Prostate gland (tissue), 2 donors: ENCODE results near the gene TYK2. TPM values are rescaled to one million over a fixed set of nuclear protein-coding genes. Genes with fewer than 3 reads are reported as not detected.
"Not testable (repeated sequence)": the region's sequence is repeated elsewhere in the genome, so short reads cannot be mapped to it uniquely, and the experiment has no call there.

Experiments used
- DNase-seq: peaks from one replicate; pipeline ENCODE4 v3.0.0-alpha.2; 2019; ENCODE audit warnings: low spot score
- H3K27ac ChIP-seq, 2 donors: fragments of 200-600 bp; sonication (generic); 2 replicates each; pipeline ENCODE4 v1.5.1; 2017 to 2019
- H3K27me3 ChIP-seq: fragments of 200-600 bp; sonication (generic); replicated peaks from 2 replicates; pipeline ENCODE4 v1.5.1; 2019; ENCODE audit not compliant: insufficient read depth
- H3K36me3 ChIP-seq, 2 donors: fragments of 200-600 bp; sonication (generic); 1 replicate in 1 of 2; 2 replicates in 1 of 2; pipeline versions ENCODE4 v1.5.1 to v1.8.1; 2017 to 2019
- H3K4me1 ChIP-seq: fragments of 200-600 bp; sonication (generic); replicated peaks from 2 replicates; pipeline ENCODE4 v1.5.1; 2019
- H3K4me3 ChIP-seq, 2 donors: fragments of 200-600 bp; sonication (generic); 2 replicates each; pipeline ENCODE4 v1.5.1; 2017 to 2019
- H3K9me3 ChIP-seq: fragments of 200-600 bp; sonication (generic); 2 replicates; pipeline ENCODE4 v1.5.1; 2017
- POLR2A ChIP-seq: fragments of 450-650 bp; IDR thresholded peaks from one replicate; pipeline ENCODE4 v1.6.1; 2016; ENCODE audit warnings: antibody characterized with exemption, mild to moderate bottlenecking
- POLR2AphosphoS5 ChIP-seq: sonication (generic); formaldehyde crosslinking; IDR thresholded peaks from one replicate; pipeline ENCODE4 v1.6.1; 2017; ENCODE audit warnings: antibody characterized with exemption
- WGBS: methylation state at CpG from one replicate; pipeline ENCODE4 v1.1.5; 2018; 5-methylcytosine and 5-hydroxymethylcytosine counted together
- intact Hi-C: fragments of 100-400 bp; cut with DNase I; formaldehyde crosslinking; loops from one replicate; pipeline ENCODE4 v1.14.2; 2022
- total RNA-seq, 2 donors: library from RNA; depleted of rRNA; stranded (reverse); fragments of >200 nt; gene quantifications; one replicate each; pipeline ENCODE4 v1.1.0, GENCODE V29; 2016
- TF ChIP-seq, protein P1 (sequence below), 4 experiments: fragments of 200-600 bp in 2 of 4; fragments of 450-650 bp in 2 of 4; sonication (generic) in 2 of 4; IDR thresholded peaks; 1 replicate in 3 of 4; 2 replicates in 1 of 4; pipeline ENCODE4 v1.5.1; 2016 to 2019; ENCODE audit warnings: antibody characterized with exemption in 4 of 4, mild to moderate bottlenecking in 2 of 4, moderate library complexity in 2 of 4

The TYK2 gene
- total RNA-seq, 2 donors from 2014 or later = 90.8 to 161 TPM

DNA sequence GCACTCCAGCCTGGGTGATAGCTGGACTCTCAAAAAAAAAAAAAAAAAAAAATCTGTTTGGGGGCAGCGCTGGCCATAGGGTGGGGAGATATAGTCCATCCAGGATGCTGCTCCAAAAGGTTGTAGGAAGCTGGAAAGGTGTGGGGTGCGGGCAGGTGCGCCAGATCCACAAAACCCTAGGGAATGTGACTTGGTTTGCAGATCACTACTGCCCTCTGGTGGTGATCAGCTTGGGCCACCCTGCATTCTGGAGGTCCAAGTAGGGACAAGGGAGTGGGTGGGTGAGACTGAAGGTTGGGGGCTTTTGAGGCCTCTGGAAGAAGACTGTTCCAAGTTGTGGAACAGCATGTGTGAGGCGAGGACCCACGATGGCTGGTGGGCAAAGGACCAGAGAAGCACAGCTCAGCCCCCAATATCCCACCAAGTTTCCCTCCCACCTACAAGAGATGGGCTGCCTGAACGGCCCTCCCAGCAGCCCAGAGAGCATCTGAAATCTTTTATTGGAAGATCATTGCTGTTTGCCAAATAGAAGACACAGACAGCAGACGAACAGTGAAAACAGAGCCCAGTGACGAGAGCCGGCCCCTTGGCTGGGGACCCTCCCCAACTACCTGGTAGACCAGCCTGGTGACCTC lies 10.4 kb upstream of the TYK2 start:
- intact Hi-C loops = no loop called here
- no peak overlapping the region for H3K4me3 ChIP-seq
- H3K4me1 ChIP-seq = no peaks in the 10 kb centered on the region
- no peaks in the 10 kb centered on the region for H3K9me3 ChIP-seq
- peaks cover 8 to 15% of the 10 kb centered on the region in 2 donors for H3K36me3 ChIP-seq
- H3K27me3 ChIP-seq = no peaks in the 10 kb centered on the region
- TF ChIP-seq POLR2AphosphoS5 = no peak
- TF ChIP-seq, protein P1, sequence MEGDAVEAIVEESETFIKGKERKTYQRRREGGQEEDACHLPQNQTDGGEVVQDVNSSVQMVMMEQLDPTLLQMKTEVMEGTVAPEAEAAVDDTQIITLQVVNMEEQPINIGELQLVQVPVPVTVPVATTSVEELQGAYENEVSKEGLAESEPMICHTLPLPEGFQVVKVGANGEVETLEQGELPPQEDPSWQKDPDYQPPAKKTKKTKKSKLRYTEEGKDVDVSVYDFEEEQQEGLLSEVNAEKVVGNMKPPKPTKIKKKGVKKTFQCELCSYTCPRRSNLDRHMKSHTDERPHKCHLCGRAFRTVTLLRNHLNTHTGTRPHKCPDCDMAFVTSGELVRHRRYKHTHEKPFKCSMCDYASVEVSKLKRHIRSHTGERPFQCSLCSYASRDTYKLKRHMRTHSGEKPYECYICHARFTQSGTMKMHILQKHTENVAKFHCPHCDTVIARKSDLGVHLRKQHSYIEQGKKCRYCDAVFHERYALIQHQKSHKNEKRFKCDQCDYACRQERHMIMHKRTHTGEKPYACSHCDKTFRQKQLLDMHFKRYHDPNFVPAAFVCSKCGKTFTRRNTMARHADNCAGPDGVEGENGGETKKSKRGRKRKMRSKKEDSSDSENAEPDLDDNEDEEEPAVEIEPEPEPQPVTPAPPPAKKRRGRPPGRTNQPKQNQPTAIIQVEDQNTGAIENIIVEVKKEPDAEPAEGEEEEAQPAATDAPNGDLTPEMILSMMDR (IDR thresholded peaks at IDR 0.05) = peak; percentile 66 to 83 (median 74)
- no peak overlapping the region for H3K27ac ChIP-seq
- WGBS = 41% methylated on average over 9 of the region's 9 CpGs
- DNase-seq = peak; percentile 75

DNA sequence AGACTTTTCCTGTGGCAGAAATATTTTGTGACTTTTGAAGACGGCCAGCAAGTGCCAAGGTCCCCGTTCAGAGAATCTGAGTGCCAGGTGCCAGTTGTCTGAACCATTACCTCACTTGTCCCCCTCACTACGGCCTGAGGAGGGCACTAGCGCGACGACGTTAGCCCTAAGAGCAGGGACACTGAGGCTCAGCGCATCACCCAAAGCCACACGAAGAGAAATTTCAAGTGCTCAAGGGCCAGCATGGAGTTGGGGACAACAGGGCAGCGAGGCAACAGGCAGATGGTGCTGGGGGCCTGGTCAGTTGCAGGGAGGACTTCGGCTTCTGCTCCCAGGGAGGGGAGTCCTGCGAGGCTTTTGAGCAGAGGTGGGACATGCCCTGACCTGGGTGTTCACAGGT lies 9.5 kb upstream of the TYK2 start:
- Histone ChIP-seq H3K4me3 (no peak overlapping the region), H3K27me3 (no peaks in the 10 kb centered on the region), H3K4me1 (no peaks in the 10 kb centered on the region), H3K27ac (no peak overlapping the region), H3K9me3 (no peaks in the 10 kb centered on the region), H3K36me3 (peaks cover 3 to 15% of the 10 kb centered on the region in 2 donors)
- no peak for TF ChIP-seq POLR2AphosphoS5
- no peak for TF ChIP-seq POLR2A
- TF ChIP-seq, protein P1 (IDR thresholded peaks at IDR 0.05) = no peak
- intact Hi-C loops = loop anchor here (2.0 kb wide), 1 partner anchor 119 kb away; the partner anchor contains the start of gene ICAM1
- 56% methylated on average over 12 of the region's 12 CpGs for WGBS
- DNase-seq = no peak

GRCh38 chr19:10388957-10389356 lies 8.6 kb upstream of the TYK2 start:
- Histone ChIP-seq H3K4me1 (no peaks in the 10 kb centered on the region), H3K27me3 (no peaks in the 10 kb centered on the region), H3K36me3 (peaks cover 0 to 12% of the 10 kb centered on the region in 2 donors), H3K27ac (no peak overlapping the region), H3K4me3 (no peak overlapping the region), H3K9me3 (no peaks in the 10 kb centered on the region)
- intact Hi-C loops = loop anchor here (2.0 kb wide), 1 partner anchor 118 kb away; the partner anchor contains the start of gene ICAM1
- TF ChIP-seq POLR2AphosphoS5 (peak; percentile 64), POLR2A (no peak)
- TF ChIP-seq, protein P1 (IDR thresholded peaks at IDR 0.05) = peak; percentile 80 to 96 (median 90)
- 3% methylated on average over 3 of the region's 3 CpGs for WGBS
- DNase-seq = peak; percentile 81

- WGBS = 79% methylated on average over 9 of the region's 9 CpGs
- no peaks in the 10 kb centered on the region for H3K36me3 ChIP-seq
- no peaks in the 10 kb centered on the region for H3K9me3 ChIP-seq
- intact Hi-C loops = no loop called here
- no peak overlapping the region for H3K4me3 ChIP-seq
- H3K4me1 ChIP-seq = no peaks in the 10 kb centered on the region
- DNase-seq = no peak
- H3K27me3 ChIP-seq = no peaks in the 10 kb centered on the region
- TF ChIP-seq, protein P1 (IDR thresholded peaks at IDR 0.05) = no peak
- TF ChIP-seq POLR2A = no peak
- no peak overlapping the region for H3K27ac ChIP-seq
These were observed 4.2 kb upstream of the TYK2 start for GRCh38 chr19:10384580-10384979.

DNA sequence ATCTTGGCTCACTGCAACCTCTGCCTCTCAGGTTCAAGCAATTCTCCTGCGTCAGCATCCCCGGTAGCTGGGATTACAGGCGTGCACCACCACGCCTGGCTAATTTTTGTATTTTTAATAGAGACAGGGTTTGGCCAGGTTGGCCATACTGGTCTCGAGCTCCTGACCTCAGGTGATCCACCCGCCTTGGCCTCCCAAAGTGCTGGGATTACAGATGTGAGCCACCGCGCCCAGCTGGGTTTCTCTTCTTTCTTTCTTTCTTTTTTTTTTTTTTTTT lies 2.8 kb upstream of the TYK2 start:
- H3K27ac ChIP-seq, H3K9me3 ChIP-seq, H3K27me3 ChIP-seq, H3K36me3 ChIP-seq, DNase-seq, H3K4me1 ChIP-seq, intact Hi-C loops, H3K4me3 ChIP-seq: not testable (repeated sequence)
- WGBS = 90% methylated on average over 8 of the region's 8 CpGs
